ENCODE measurements around the gene DUSP7. TPM values are rescaled to one million over a fixed set of nuclear protein-coding genes. Genes with fewer than 3 reads are reported as not detected.

DUSP7 gene
- total RNA-seq, 1 experiment from 2014 or later: 12.6 TPM

- DNase-seq (ENCODE audit: low read depth, low spot score): no peak
- in situ Hi-C loops (cut with HindIII; ENCODE audit: low pct_unique_long_range_greater_than_20kb, low sequenced_read_pairs): no loop called here
These were observed 32.3 kb upstream of the DUSP7 start for GRCh38 chr3:52088445-52089367.

- no peak for DNase-seq (ENCODE audit: low read depth, low spot score)
- in situ Hi-C loops (cut with HindIII; ENCODE audit: low pct_unique_long_range_greater_than_20kb, low sequenced_read_pairs): no loop called here
These were observed 31.4 kb upstream of the DUSP7 start for GRCh38 chr3:52087731-52088130.

- DNase-seq (ENCODE audit: low read depth, low spot score): no peak
- in situ Hi-C loops (cut with HindIII; ENCODE audit: low pct_unique_long_range_greater_than_20kb, low sequenced_read_pairs): no loop called here
These were observed 30.7 kb upstream of the DUSP7 start for GRCh38 chr3:52086976-52087663.

GRCh38 chr3:52086461-52086860 is 30.1 kb upstream of the DUSP7 start:
- DNase-seq (ENCODE audit: low read depth, low spot score): no peak

GRCh38 chr3:52085681-52086282 is 29.4 kb upstream of the DUSP7 start:
- peak; percentile 37 for DNase-seq (ENCODE audit: low read depth, low spot score)
- in situ Hi-C loops (cut with HindIII; ENCODE audit: low pct_unique_long_range_greater_than_20kb, low sequenced_read_pairs): no loop called here

More at GRCh38 chr3:52086461-52086860, 30.1 kb upstream of the DUSP7 start:
- in situ Hi-C loops (cut with HindIII; ENCODE audit: low pct_unique_long_range_greater_than_20kb, low sequenced_read_pairs): no loop called here

GRCh38 chr3:52084954-52085680 is 28.7 kb upstream of the DUSP7 start:
- in situ Hi-C loops (cut with HindIII; ENCODE audit: low pct_unique_long_range_greater_than_20kb, low sequenced_read_pairs): no loop called here
- DNase-seq (ENCODE audit: low read depth, low spot score): peak; percentile 30

GRCh38 chr3:52084216-52084945 is 28.0 kb upstream of the DUSP7 start:
- in situ Hi-C loops (cut with HindIII; ENCODE audit: low pct_unique_long_range_greater_than_20kb, low sequenced_read_pairs): no loop called here
- no peak for DNase-seq (ENCODE audit: low read depth, low spot score)

GRCh38 chr3:52083556-52084087 is 27.3 kb upstream of the DUSP7 start:
- in situ Hi-C loops (cut with HindIII; ENCODE audit: low pct_unique_long_range_greater_than_20kb, low sequenced_read_pairs): no loop called here
- DNase-seq (ENCODE audit: low read depth, low spot score): no peak

GRCh38 chr3:52082951-52083350 is 26.6 kb upstream of the DUSP7 start:
- in situ Hi-C loops (cut with HindIII; ENCODE audit: low pct_unique_long_range_greater_than_20kb, low sequenced_read_pairs): no loop called here
- DNase-seq (ENCODE audit: low read depth, low spot score): no peak

GRCh38 chr3:52080830-52081719 is 24.7 kb upstream of the DUSP7 start:
- no peak for DNase-seq (ENCODE audit: low read depth, low spot score)
- in situ Hi-C loops (cut with HindIII; ENCODE audit: low pct_unique_long_range_greater_than_20kb, low sequenced_read_pairs): no loop called here

- DNase-seq (ENCODE audit: low read depth, low spot score): no peak
- in situ Hi-C loops (cut with HindIII; ENCODE audit: low pct_unique_long_range_greater_than_20kb, low sequenced_read_pairs): no loop called here
These were observed 23.6 kb upstream of the DUSP7 start for GRCh38 chr3:52079958-52080357.

- in situ Hi-C loops (cut with HindIII; ENCODE audit: low pct_unique_long_range_greater_than_20kb, low sequenced_read_pairs): no loop called here
- DNase-seq (ENCODE audit: low read depth, low spot score): no peak
These were observed 22.6 kb upstream of the DUSP7 start for GRCh38 chr3:52078781-52079560.

GRCh38 chr3:52077925-52078324 is 21.6 kb upstream of the DUSP7 start:
- peak; percentile 45 for DNase-seq (ENCODE audit: low read depth, low spot score)
- in situ Hi-C loops (cut with HindIII; ENCODE audit: low pct_unique_long_range_greater_than_20kb, low sequenced_read_pairs): no loop called here

- DNase-seq (ENCODE audit: low read depth, low spot score): no peak
- in situ Hi-C loops (cut with HindIII; ENCODE audit: low pct_unique_long_range_greater_than_20kb, low sequenced_read_pairs): no loop called here
These were observed 20.8 kb upstream of the DUSP7 start for GRCh38 chr3:52076896-52077780.

- in situ Hi-C loops (cut with HindIII; ENCODE audit: low pct_unique_long_range_greater_than_20kb, low sequenced_read_pairs): no loop called here
- no peak for DNase-seq (ENCODE audit: low read depth, low spot score)
These were observed 17.1 kb upstream of the DUSP7 start for GRCh38 chr3:52073490-52073889.

Data from SK-MEL-5 (cell line).